Progenitor cell of endocrine pancreas (in vitro differentiated cells): ENCODE results near the gene STX4. TPM values are rescaled to one million over a fixed set of nuclear protein-coding genes. Genes with fewer than 3 reads are reported as not detected.

Experiments
- DNase-seq: peaks from one replicate; pipeline ENCODE4 v3.0.0; 2021; ENCODE audit warnings: low spot score; ENCODE audit not compliant: unreplicated experiment
- H3K27ac Mint-ChIP-seq: 2 replicates; pipeline ENCODE4 v1.8.0; 2021; ENCODE audit warnings: mild to moderate bottlenecking, moderate library complexity, mixed read lengths
- H3K27me3 Mint-ChIP-seq: 2 replicates; pipeline ENCODE4 v1.8.0; 2021; ENCODE audit warnings: mixed read lengths
- H3K36me3 Mint-ChIP-seq: 2 replicates; pipeline ENCODE4 v1.8.0; 2022; ENCODE audit warnings: mixed read lengths; ENCODE audit not compliant: insufficient read depth
- H3K4me1 Mint-ChIP-seq: 2 replicates; pipeline ENCODE4 v1.8.0; 2021; ENCODE audit warnings: low read depth, mixed read lengths
- H3K4me3 Mint-ChIP-seq: 2 replicates; pipeline ENCODE4 v1.8.0; 2021; ENCODE audit warnings: low read depth, mild to moderate bottlenecking, moderate library complexity, mixed read lengths
- H3K9me3 Mint-ChIP-seq: 2 replicates; pipeline ENCODE4 v1.8.0; 2021; ENCODE audit warnings: low read depth, mixed read lengths
- CTCF ChIP-seq: fragments of 200-600 bp; sonication (generic); IDR thresholded peaks from one replicate; pipeline ENCODE4 v1.5.0; 2021; ENCODE audit warnings: antibody characterized with exemption, mild to moderate bottlenecking; ENCODE audit not compliant: unreplicated experiment
- total RNA-seq: library from RNA; stranded (reverse); gene quantifications from 2 replicates; pipeline ENCODE4 v1.2.1, GENCODE V29; 2021

Gene STX4
- total RNA-seq, 1 donor from 2014 or later, result 50.3 TPM

- TF ChIP-seq CTCF, result no peak
- Mint-ChIP-seq H3K36me3 (no peaks in the 10 kb centered on the region), H3K4me1 (no peaks in the 10 kb centered on the region), H3K27me3 (peaks cover 5% of the 10 kb centered on the region), H3K9me3 (no peaks in the 10 kb centered on the region), H3K4me3 (no peak overlapping the region), H3K27ac (no peak overlapping the region)
- DNase-seq, result no peak
Observed at GRCh38 chr16:31020536-31020935, 12.8 kb upstream of the STX4 start.

- no peaks in the 10 kb centered on the region for H3K9me3 Mint-ChIP-seq
- DNase-seq, result no peak
- no peaks in the 10 kb centered on the region for H3K4me1 Mint-ChIP-seq
- no peaks in the 10 kb centered on the region for H3K36me3 Mint-ChIP-seq
- TF ChIP-seq CTCF, result no peak
- H3K27ac Mint-ChIP-seq, result no peak overlapping the region
- no peak overlapping the region for H3K4me3 Mint-ChIP-seq
- peaks cover 3% of the 10 kb centered on the region for H3K27me3 Mint-ChIP-seq
Observed at GRCh38 chr16:31022544-31023251, 10.7 kb upstream of the STX4 start.

GRCh38 chr16:31023252-31023602 lies 10.1 kb upstream of the STX4 start:
- H3K4me1 Mint-ChIP-seq, result no peaks in the 10 kb centered on the region
- no peak overlapping the region for H3K27ac Mint-ChIP-seq
- H3K4me3 Mint-ChIP-seq, result no peak overlapping the region
- no peak for DNase-seq
- TF ChIP-seq CTCF, result no peak
- H3K36me3 Mint-ChIP-seq, result no peaks in the 10 kb centered on the region
- peaks cover under 1% of the 10 kb centered on the region for H3K27me3 Mint-ChIP-seq
- no peaks in the 10 kb centered on the region for H3K9me3 Mint-ChIP-seq

- no peaks in the 10 kb centered on the region for H3K4me1 Mint-ChIP-seq
- H3K9me3 Mint-ChIP-seq, result no peaks in the 10 kb centered on the region
- no peak for DNase-seq
- H3K27me3 Mint-ChIP-seq, result no peaks in the 10 kb centered on the region
- H3K4me3 Mint-ChIP-seq, result no peak overlapping the region
- H3K27ac Mint-ChIP-seq, result no peak overlapping the region
- H3K36me3 Mint-ChIP-seq, result no peaks in the 10 kb centered on the region
- TF ChIP-seq CTCF, result no peak
Observed at GRCh38 chr16:31023627-31024226, 9.6 kb upstream of the STX4 start.

- no peaks in the 10 kb centered on the region for H3K36me3 Mint-ChIP-seq
- no peak overlapping the region for H3K27ac Mint-ChIP-seq
- H3K4me3 Mint-ChIP-seq, result no peak overlapping the region
- no peaks in the 10 kb centered on the region for H3K27me3 Mint-ChIP-seq
- H3K9me3 Mint-ChIP-seq, result no peaks in the 10 kb centered on the region
- DNase-seq, result no peak
- no peaks in the 10 kb centered on the region for H3K4me1 Mint-ChIP-seq
- TF ChIP-seq CTCF, result no peak
Observed at GRCh38 chr16:31025339-31025738, 8.0 kb upstream of the STX4 start.
